ENCODE results near the gene GCA. TPM values are rescaled to one million over a fixed set of nuclear protein-coding genes. Genes with fewer than 3 reads are reported as not detected.

Gene GCA, protein sequence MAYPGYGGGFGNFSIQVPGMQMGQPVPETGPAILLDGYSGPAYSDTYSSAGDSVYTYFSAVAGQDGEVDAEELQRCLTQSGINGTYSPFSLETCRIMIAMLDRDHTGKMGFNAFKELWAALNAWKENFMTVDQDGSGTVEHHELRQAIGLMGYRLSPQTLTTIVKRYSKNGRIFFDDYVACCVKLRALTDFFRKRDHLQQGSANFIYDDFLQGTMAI
- total RNA-seq = 8.7 TPM in 2 replicates

GRCh38 chr2:162343824-162344616, at the start of gene GCA:
GCA (plus strand) TSS chr2:162344132; CDS start chr2:162344249, 117 bp downstream.
- TF ChIP-seq CTCF (IDR thresholded peaks at IDR 0.05; ENCODE audit: insufficient read depth, low read length, severe bottlenecking) = peak; percentile 11
- Histone ChIP-seq H3K4me3 (ENCODE audit: low read depth, low read length) (peak within 1 kb of the TSS; percentile 81), H3K27me3 (ENCODE audit: control insufficient read depth, insufficient read depth, low read length) (no peaks in the 10 kb centered on the region), H3K36me3 (ENCODE audit: control insufficient read depth, insufficient read depth, low read length) (no peaks in the 10 kb centered on the region)
- DNase-seq (ENCODE audit: low read depth) = peak; percentile 93
- FAIRE-seq = peak; percentile 92

DNA sequence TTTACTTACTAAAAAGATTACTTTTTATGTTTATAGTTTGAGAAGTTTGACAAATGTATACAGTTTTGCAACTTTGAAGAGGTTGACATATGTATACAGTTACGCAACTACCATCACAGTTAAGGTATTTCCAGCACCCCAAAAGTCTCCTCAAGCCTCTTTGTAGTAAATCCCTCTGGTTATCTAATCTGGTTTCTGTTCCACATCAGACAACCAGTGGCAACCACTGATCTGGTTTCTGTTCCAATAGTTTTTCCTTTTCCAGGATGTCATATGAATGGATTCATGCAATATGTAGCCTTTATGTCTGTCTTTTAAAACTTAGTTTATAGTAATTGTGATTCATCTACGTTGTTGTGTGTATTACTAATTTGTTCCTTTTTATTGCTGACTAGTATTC, 48.9 kb upstream of the GCA start:
- H3K36me3 ChIP-seq (ENCODE audit: control insufficient read depth, insufficient read depth, low read length) = no peaks in the 10 kb centered on the region
- DNase-seq (ENCODE audit: low read depth) (no peak), FAIRE-seq (no peak)
- H3K4me3 ChIP-seq (ENCODE audit: low read depth, low read length) = no peak overlapping the region
- TF ChIP-seq CTCF (IDR thresholded peaks at IDR 0.05; ENCODE audit: insufficient read depth, low read length, severe bottlenecking) = no peak
- H3K27me3 ChIP-seq (ENCODE audit: control insufficient read depth, insufficient read depth, low read length) = no peaks in the 10 kb centered on the region

- TF ChIP-seq CTCF (IDR thresholded peaks at IDR 0.05; ENCODE audit: insufficient read depth, low read length, severe bottlenecking) = peak; percentile 46
Observed at GRCh38 chr2:162297925-162298552, 45.9 kb upstream of the GCA start.

DNA sequence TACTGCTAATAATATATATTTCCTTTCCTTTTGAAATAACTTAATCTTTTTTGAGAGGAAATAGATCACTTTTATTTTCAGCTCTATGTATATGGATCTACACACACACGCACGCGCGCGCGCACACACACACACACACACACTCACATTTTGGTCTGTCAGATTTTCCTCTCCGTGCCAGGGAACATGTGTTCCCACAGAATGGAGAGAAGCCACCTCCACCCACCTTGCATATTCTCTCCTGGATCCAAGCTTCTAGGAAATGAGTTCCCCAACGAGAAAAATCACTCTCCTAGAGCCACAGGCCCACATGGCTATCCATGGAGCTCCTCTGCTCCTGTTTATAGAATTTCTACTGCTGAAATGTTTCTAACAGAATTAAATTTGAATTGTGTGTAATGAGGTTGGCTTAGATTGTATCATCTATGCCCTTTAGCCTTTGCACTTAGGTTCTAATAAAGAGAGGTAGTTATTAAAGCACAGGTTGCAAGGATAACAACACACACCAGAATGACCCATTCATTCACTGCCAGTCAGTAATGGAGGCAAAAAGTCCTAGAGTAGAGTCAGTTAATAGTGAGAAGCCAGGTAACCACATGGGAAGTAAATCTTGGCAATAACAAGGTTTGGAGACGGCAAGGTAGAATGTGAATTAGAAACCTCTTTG, 45.1 kb upstream of the GCA start:
- FAIRE-seq = no peak
- TF ChIP-seq CTCF (IDR thresholded peaks at IDR 0.05; ENCODE audit: insufficient read depth, low read length, severe bottlenecking) = no peak
- H3K36me3 ChIP-seq (ENCODE audit: control insufficient read depth, insufficient read depth, low read length) = no peaks in the 10 kb centered on the region
- H3K4me3 ChIP-seq (ENCODE audit: low read depth, low read length) = no peak overlapping the region
- DNase-seq (ENCODE audit: low read depth) = no peak
- H3K27me3 ChIP-seq (ENCODE audit: control insufficient read depth, insufficient read depth, low read length) = no peaks in the 10 kb centered on the region

More at GRCh38 chr2:162297925-162298552, 45.9 kb upstream of the GCA start:
- no peaks in the 10 kb centered on the region for H3K27me3 ChIP-seq (ENCODE audit: control insufficient read depth, insufficient read depth, low read length)
- FAIRE-seq = no peak
- no peaks in the 10 kb centered on the region for H3K36me3 ChIP-seq (ENCODE audit: control insufficient read depth, insufficient read depth, low read length)
- DNase-seq (ENCODE audit: low read depth) = peak; percentile 72
- no peak overlapping the region for H3K4me3 ChIP-seq (ENCODE audit: low read depth, low read length)

- DNase-seq (ENCODE audit: low read depth) = peak; percentile 12
- Histone ChIP-seq H3K27me3 (ENCODE audit: control insufficient read depth, insufficient read depth, low read length) (no peaks in the 10 kb centered on the region), H3K4me3 (ENCODE audit: low read depth, low read length) (no peak overlapping the region), H3K36me3 (ENCODE audit: control insufficient read depth, insufficient read depth, low read length) (no peaks in the 10 kb centered on the region)
- no peak for FAIRE-seq
- TF ChIP-seq CTCF (IDR thresholded peaks at IDR 0.05; ENCODE audit: insufficient read depth, low read length, severe bottlenecking) = no peak
Observed at GRCh38 chr2:162300266-162300665, 43.7 kb upstream of the GCA start.
